Measurements from ENCODE around the gene TMEM9B. TPM values are rescaled to one million over a fixed set of nuclear protein-coding genes. Genes with fewer than 3 reads are reported as not detected.

TMEM9B gene
- polyA plus RNA-seq, 3 donors: 25.5 to 149 (median 141) TPM

DNA sequence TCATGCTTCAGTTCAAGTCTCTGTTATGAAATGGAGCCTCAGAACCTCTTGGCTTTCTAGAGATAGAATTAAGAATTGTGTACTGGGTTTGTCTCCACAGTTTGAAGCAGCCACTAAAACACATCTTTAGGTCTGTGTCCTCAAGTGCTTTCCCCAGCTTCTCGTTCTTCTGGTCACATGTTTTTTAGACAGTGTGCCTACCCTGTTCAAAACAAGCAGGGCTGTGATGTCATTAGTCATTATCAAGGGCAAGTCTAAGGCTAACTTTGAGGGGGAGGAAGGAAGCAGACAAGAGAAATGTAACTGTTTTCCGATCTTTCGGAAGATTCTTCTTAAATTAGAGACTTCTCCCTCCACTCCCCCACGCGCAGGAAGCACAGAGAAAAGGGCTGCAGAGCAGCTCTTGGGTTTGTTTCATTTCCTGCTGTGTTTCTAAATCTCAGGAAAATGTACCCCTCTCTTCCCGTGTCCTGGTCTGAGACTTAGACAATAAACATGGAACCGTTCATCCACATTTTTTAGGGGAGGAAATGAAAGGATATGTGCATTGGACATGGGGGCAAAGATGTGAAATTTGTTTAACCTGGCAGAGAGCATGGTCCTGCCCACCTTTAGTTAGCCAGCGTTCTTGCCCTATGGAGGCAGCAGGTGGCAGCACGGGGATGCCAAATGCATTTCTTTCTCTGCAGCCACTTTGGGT lies 50.1 kb downstream of the TMEM9B start:
- Mint-ChIP-seq H3K4me3 (peak overlapping the region; percentile 75 to 82), H3K27me3 (ENCODE audit: low read depth in 3 of 3) (peaks cover 3 to 12% (median 10%) of the 10 kb centered on the region in 3 donors), H3K36me3 (peaks cover 23 to 39% of the 10 kb centered on the region in 2 donors), H3K4me1 (peaks cover 40% of the 10 kb centered on the region), H3K9me3 (peaks cover 0 to under 1% (median 0%) of the 10 kb centered on the region in 7 donors), H3K27ac (peak overlapping the region in 6 of 7 donors; percentile 49 to 90 (median 70))
- Histone ChIP-seq H3K27ac (ENCODE audit: low read depth in 1 of 2, low read length in 2 of 2) (peak overlapping the region in 1 of 2 donors; percentile 61), H3K27me3 (ENCODE audit: control insufficient read depth in 2 of 2, insufficient read depth in 2 of 2, low read length in 2 of 2) (peaks cover 0 to 3% of the 10 kb centered on the region in 2 donors), H2AFZ (ENCODE audit: insufficient read depth, low read depth, low read length, poor library complexity, severe bottlenecking) (peak overlapping the region; percentile 88), H3K4me1 (ENCODE audit: control insufficient read depth in 1 of 2, insufficient read depth in 2 of 2, low read length in 2 of 2) (peaks cover 23 to 44% of the 10 kb centered on the region in 2 donors), H3K79me2 (ENCODE audit: insufficient read depth, low read length) (peaks cover 3% of the 10 kb centered on the region), H3K9me3 (replicated peaks in 1 of 2; ENCODE audit: control insufficient read depth in 1 of 2, insufficient read depth in 1 of 2, low read length in 2 of 2) (no peaks in the 10 kb centered on the region), H3K9ac (ENCODE audit: insufficient read depth, low read length, poor library complexity, severe bottlenecking) (peak overlapping the region; percentile 54), H4K20me1 (ENCODE audit: insufficient read depth, low read length) (no peaks in the 10 kb centered on the region), H3K4me3 (replicated peaks in 1 of 3; ENCODE audit: low read depth in 2 of 3, low read length in 3 of 3) (peak overlapping the region; percentile 5 to 71 (median 51)), H3K36me3 (replicated peaks in 1 of 2; ENCODE audit: control insufficient read depth in 1 of 2, insufficient read depth in 2 of 2, low read length in 2 of 2) (peaks cover 24 to 32% of the 10 kb centered on the region in 2 donors), H3K4me2 (replicated peaks; ENCODE audit: extremely low read depth, low read length, poor library complexity, severe bottlenecking) (peak overlapping the region; percentile 77)
- TF ChIP-seq, protein P1, sequence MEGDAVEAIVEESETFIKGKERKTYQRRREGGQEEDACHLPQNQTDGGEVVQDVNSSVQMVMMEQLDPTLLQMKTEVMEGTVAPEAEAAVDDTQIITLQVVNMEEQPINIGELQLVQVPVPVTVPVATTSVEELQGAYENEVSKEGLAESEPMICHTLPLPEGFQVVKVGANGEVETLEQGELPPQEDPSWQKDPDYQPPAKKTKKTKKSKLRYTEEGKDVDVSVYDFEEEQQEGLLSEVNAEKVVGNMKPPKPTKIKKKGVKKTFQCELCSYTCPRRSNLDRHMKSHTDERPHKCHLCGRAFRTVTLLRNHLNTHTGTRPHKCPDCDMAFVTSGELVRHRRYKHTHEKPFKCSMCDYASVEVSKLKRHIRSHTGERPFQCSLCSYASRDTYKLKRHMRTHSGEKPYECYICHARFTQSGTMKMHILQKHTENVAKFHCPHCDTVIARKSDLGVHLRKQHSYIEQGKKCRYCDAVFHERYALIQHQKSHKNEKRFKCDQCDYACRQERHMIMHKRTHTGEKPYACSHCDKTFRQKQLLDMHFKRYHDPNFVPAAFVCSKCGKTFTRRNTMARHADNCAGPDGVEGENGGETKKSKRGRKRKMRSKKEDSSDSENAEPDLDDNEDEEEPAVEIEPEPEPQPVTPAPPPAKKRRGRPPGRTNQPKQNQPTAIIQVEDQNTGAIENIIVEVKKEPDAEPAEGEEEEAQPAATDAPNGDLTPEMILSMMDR (IDR thresholded peaks at IDR 0.05): peak; percentile 64
- DNase-seq: peak; percentile 15 to 42 (median 20)
- intact Hi-C loops (cut with micrococcal nuclease): no loop called here
- 0% methylated on average over 5 of the region's 9 CpGs for WGBS (ENCODE audit: insufficient coverage)

DNA sequence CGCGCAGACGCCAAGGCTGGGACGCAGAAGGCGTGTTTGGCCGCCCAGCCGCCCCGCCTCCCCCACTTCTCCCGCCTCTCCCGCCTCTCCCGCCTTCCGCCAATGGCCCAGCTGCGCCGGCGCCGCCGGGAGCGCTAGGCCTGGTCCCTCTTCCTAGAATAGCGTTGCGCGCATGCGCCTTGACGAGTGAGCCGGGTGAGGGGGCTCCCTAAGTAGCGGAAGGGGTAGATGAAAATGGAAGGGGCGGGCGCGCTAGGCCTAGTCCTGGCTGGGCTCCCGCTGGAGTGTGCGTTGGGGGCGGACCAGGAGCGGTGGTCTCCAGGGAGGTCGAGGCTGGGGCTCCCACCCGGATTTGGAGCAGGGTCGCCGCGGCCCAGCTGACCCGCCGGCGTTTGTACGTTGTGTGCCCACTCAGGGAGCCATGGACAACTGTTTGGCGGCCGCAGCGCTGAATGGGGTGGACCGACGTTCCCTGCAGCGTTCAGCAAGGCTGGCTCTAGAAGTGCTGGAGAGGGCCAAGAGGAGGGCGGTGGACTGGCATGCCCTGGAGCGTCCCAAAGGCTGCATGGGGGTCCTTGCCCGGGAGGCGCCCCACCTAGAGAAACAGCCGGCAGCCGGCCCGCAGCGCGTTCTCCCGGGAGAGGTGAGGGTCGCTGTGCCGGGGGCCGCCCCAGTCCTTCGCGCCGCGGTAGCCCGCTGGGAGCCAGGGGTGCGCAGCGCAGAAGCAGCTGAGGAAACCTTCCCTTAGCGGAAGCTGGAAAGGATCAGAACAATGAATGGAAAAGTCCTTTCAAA lies 53.0 kb downstream of the TMEM9B start, which contains the start of gene AKIP1:
TSS of gene AKIP1 (plus strand) at position 161 of the 795 bp plus-strand sequence. CDS start at position 422, 261 bp downstream.
- H3K27ac ChIP-seq (ENCODE audit: low read depth in 1 of 2, low read length in 2 of 2): peak within 1 kb of the TSS in 1 of 2 donors; percentile 71
- peak within 1 kb of the TSS; percentile 45 to 99 (median 93) for H3K4me3 ChIP-seq (replicated peaks in 1 of 3; ENCODE audit: low read depth in 2 of 3, low read length in 3 of 3)
- peaks cover under 1 to 3% of the 10 kb centered on the region in 2 donors for H3K36me3 ChIP-seq (replicated peaks in 1 of 2; ENCODE audit: control insufficient read depth in 1 of 2, insufficient read depth in 2 of 2, low read length in 2 of 2)
- peak within 1 kb of the TSS; percentile 93 to 95 for H3K4me3 Mint-ChIP-seq
- H3K4me1 Mint-ChIP-seq: peaks cover 53% of the 10 kb centered on the region
- H3K9me3 Mint-ChIP-seq: peaks cover 0 to 2% (median 0%) of the 10 kb centered on the region in 7 donors
- peak within 1 kb of the TSS in 5 of 7 donors; percentile 25 to 88 (median 35) for H3K27ac Mint-ChIP-seq
- peak within 1 kb of the TSS; percentile 97 for H2AFZ ChIP-seq (ENCODE audit: insufficient read depth, low read depth, low read length, poor library complexity, severe bottlenecking)
- peak; percentile 63 to 75 (median 73) for DNase-seq
- H3K4me2 ChIP-seq (replicated peaks; ENCODE audit: extremely low read depth, low read length, poor library complexity, severe bottlenecking): peak within 1 kb of the TSS; percentile 98
- peaks cover 0 to 3% of the 10 kb centered on the region in 2 donors for H3K27me3 ChIP-seq (ENCODE audit: control insufficient read depth in 2 of 2, insufficient read depth in 2 of 2, low read length in 2 of 2)
- peaks cover 3% of the 10 kb centered on the region for H3K79me2 ChIP-seq (ENCODE audit: insufficient read depth, low read length)
- TF ChIP-seq, protein P1 (IDR thresholded peaks at IDR 0.05): no peak
- peaks cover 23 to 45% of the 10 kb centered on the region in 2 donors for H3K4me1 ChIP-seq (ENCODE audit: control insufficient read depth in 1 of 2, insufficient read depth in 2 of 2, low read length in 2 of 2)
- no peaks in the 10 kb centered on the region for H4K20me1 ChIP-seq (ENCODE audit: insufficient read depth, low read length)
- H3K36me3 Mint-ChIP-seq: peaks cover 4 to 12% of the 10 kb centered on the region in 2 donors
- H3K9me3 ChIP-seq (replicated peaks in 1 of 2; ENCODE audit: control insufficient read depth in 1 of 2, insufficient read depth in 1 of 2, low read length in 2 of 2): no peaks in the 10 kb centered on the region
- 0% methylated on average over 49 of the region's 68 CpGs for WGBS (ENCODE audit: insufficient coverage)
- peak within 1 kb of the TSS; percentile 50 for H3K9ac ChIP-seq (ENCODE audit: insufficient read depth, low read length, poor library complexity, severe bottlenecking)
- peaks cover 6 to 16% (median 15%) of the 10 kb centered on the region in 3 donors for H3K27me3 Mint-ChIP-seq (ENCODE audit: low read depth in 3 of 3)
- intact Hi-C loops (cut with micrococcal nuclease): no loop called here

All from CD14-positive monocyte (primary cell).